Type B pancreatic cell (in vitro differentiated cells): ENCODE measurements around the gene TUBG2. TPM values are rescaled to one million over a fixed set of nuclear protein-coding genes. Genes with fewer than 3 reads are reported as not detected.

ENCODE experiments used
- DNase-seq: peaks from one replicate; pipeline ENCODE4 v3.0.0; 2021; ENCODE audit warnings: mixed read lengths; ENCODE audit not compliant: unreplicated experiment; ENCODE audit errors: extremely low spot score
- H3K27ac Mint-ChIP-seq: 2 replicates; pipeline ENCODE4 v1.8.0; 2021; ENCODE audit warnings: mild to moderate bottlenecking, mixed read lengths
- H3K27me3 Mint-ChIP-seq: 2 replicates; pipeline ENCODE4 v1.8.0; 2021; ENCODE audit warnings: mixed read lengths
- H3K36me3 Mint-ChIP-seq: 2 replicates; pipeline ENCODE4 v1.8.0; 2021; ENCODE audit warnings: mixed read lengths
- H3K4me1 Mint-ChIP-seq: one replicate; pipeline ENCODE4 v1.8.0; 2021; ENCODE audit warnings: mixed read lengths; ENCODE audit not compliant: unreplicated experiment
- H3K4me3 Mint-ChIP-seq: 2 replicates; pipeline ENCODE4 v1.8.0; 2021; ENCODE audit warnings: mild to moderate bottlenecking, mixed read lengths
- H3K9me3 Mint-ChIP-seq: 2 replicates; pipeline ENCODE4 v1.8.0; 2021; ENCODE audit warnings: mixed read lengths
- total RNA-seq: library from RNA; stranded (reverse); gene quantifications from 2 replicates; pipeline ENCODE4 v1.2.1, GENCODE V29; 2021; ENCODE audit warnings: low replicate concordance
- TF ChIP-seq, protein P1 (sequence below): fragments of 200-600 bp; sonication (generic); conservative IDR thresholded peaks from 2 replicates; pipeline ENCODE4 v1.5.0; 2021; ENCODE audit warnings: antibody characterized with exemption, mild to moderate bottlenecking

The TUBG2 gene
- total RNA-seq, 1 donor from 2014 or later = 24.4 TPM

DNA sequence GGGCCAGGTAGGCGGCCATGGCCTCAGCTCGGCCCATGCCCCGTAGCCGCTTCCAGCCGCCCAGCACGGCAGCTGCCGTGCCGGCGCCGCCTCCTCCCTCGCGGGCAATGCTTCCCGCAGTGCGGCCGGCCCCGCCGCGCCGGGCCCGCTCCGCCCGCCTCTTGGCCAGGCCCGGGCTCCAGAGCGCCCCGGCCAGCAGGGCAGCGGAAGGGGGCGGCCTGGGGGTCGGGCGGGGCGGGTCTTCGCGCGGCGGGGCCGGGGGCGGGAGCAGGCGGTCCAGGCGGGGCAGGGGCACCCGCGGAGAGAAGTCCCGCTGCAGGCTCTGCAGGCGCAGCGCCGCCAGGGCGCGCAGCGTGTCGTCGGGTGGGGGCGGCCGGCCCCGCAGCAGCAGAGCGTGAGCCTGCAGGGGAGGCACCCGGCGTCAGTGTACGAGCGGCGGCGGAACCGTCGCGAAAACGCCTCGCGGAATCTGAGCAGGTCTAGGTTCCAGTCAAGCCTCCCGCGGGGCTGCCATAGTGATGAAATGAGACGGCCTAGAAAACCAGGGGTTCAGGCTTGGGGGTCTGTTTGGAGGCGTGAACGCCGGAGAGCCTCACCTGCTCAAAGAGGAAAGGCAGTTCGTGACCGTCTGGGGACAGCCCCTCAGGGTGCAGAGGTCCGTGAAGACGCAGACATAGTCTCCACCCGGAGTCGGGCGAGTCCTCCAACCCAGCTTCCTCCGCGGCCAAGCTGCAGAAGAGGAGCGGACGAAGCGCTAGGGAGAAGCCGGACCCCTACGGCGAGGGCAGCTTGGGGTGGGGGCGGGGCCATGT lies 11.1 kb downstream of the TUBG2 start:
- Mint-ChIP-seq H3K27me3 (peaks cover 3% of the 10 kb centered on the region), H3K27ac (no peak overlapping the region), H3K36me3 (peaks cover 20% of the 10 kb centered on the region), H3K9me3 (no peaks in the 10 kb centered on the region), H3K4me3 (no peak overlapping the region), H3K4me1 (peaks cover 25% of the 10 kb centered on the region)
- TF ChIP-seq, protein P1, sequence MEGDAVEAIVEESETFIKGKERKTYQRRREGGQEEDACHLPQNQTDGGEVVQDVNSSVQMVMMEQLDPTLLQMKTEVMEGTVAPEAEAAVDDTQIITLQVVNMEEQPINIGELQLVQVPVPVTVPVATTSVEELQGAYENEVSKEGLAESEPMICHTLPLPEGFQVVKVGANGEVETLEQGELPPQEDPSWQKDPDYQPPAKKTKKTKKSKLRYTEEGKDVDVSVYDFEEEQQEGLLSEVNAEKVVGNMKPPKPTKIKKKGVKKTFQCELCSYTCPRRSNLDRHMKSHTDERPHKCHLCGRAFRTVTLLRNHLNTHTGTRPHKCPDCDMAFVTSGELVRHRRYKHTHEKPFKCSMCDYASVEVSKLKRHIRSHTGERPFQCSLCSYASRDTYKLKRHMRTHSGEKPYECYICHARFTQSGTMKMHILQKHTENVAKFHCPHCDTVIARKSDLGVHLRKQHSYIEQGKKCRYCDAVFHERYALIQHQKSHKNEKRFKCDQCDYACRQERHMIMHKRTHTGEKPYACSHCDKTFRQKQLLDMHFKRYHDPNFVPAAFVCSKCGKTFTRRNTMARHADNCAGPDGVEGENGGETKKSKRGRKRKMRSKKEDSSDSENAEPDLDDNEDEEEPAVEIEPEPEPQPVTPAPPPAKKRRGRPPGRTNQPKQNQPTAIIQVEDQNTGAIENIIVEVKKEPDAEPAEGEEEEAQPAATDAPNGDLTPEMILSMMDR = peak; percentile 23
- no peak for DNase-seq

DNA sequence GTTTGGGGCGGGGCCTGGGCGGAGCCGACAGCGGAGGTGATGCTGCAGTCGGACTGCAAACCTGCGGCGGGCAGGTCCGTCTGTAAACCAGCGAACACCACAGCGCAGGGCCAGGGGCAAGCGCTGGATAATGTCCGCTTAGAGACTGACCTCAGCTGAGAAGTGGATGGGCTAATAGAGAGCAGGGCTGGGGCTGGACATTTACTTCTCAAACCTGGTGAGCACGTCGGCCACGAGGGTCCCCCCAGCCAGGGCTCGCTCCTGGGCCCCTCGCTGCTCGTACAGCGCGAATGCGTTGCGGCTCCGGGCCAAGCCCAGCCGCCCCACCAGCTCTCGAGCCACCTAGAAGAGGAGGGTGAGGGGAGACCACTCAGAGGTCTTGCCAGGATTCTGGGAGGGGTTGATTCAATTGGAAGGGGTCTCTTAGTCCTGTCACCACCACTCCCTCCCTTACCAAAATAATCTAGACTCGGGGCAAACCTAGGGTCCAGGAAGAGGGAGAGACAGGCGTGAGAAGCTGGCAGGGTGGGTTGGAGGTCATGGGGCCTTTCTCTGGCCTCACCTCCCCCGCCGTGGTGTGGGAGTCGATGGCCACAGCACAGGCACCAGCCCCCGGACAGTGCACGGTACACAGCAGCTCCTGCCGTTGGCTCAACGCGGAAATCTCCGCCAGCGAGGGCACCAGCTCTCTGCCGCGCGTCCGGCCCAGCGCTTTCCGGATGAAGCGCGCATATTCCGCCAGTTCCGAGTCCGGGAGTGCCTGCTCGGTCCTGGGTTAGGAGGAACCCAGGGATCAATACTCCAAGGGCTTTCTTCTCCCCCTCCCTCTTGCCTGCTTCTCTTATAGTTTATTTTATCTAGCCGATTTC lies 11.9 kb downstream of the TUBG2 start:
- DNase-seq = no peak
- TF ChIP-seq, protein P1 = no peak
- H3K36me3 Mint-ChIP-seq = peaks cover 16% of the 10 kb centered on the region
- H3K27ac Mint-ChIP-seq = peak overlapping the region; percentile 69
- H3K9me3 Mint-ChIP-seq = no peaks in the 10 kb centered on the region
- peaks cover 25% of the 10 kb centered on the region for H3K4me1 Mint-ChIP-seq
- H3K27me3 Mint-ChIP-seq = peaks cover 3% of the 10 kb centered on the region
- peak overlapping the region; percentile 73 for H3K4me3 Mint-ChIP-seq

DNA sequence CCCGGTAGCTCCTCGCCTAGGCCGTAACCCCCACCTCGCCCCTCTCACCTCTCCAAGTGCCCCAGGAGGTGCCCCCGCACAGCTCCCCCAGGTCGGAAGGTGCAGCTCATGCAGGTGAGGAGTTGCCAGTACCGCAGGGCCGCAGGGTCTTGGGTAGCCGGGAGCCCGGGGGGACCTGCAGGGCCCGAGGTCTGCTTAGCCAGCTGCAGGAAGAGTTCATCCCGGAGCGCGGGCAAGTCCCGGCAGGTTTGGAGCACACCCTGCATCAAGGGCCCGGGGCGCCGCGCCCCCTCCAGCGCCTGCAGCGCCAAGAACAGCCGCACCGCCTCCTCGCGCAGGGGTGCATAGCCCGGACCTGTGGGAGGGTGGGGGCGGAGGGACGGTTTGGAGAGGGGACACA lies 13.0 kb downstream of the TUBG2 start:
- TF ChIP-seq, protein P1 = no peak
- Mint-ChIP-seq H3K27ac (peak overlapping the region; percentile 69), H3K4me1 (peaks cover 25% of the 10 kb centered on the region), H3K4me3 (peak overlapping the region; percentile 73), H3K9me3 (no peaks in the 10 kb centered on the region), H3K36me3 (peaks cover 13% of the 10 kb centered on the region), H3K27me3 (peaks cover 3% of the 10 kb centered on the region)
- no peak for DNase-seq

DNA sequence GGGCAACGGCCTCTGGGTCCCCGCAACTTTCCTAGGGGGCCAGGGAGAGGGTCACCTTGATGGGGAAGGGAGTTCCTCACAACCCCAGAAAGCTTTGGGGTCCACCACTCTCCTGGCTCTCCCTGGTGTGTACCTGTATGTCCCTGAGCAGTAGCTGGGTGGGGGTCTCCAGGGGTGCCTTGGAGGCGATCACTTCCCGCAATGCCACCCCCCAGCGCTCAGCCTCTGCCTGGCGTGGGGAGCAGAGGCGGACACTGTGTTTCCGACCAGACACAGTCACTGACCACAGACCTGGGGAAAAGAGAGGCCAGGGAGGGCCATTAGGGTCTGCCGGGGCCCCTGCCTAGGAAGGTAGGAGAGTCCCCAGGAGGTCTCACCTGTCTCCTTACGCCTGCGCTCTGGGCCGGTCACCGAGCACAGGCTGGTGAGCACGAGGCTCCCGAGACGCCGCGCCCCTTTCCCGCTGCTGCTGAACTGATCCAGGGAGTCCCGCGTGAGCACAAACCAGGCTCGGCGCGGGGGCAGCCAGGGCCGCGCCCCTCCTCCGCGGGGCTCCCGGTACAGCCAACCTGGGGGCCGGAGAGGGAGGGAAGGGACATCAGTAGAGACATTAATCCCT lies 14.3 kb downstream of the TUBG2 start:
- Mint-ChIP-seq H3K36me3 (peaks cover 13% of the 10 kb centered on the region), H3K27ac (no peak overlapping the region), H3K4me3 (no peak overlapping the region), H3K4me1 (peaks cover 28% of the 10 kb centered on the region), H3K9me3 (no peaks in the 10 kb centered on the region), H3K27me3 (peaks cover 3% of the 10 kb centered on the region)
- DNase-seq = no peak
- TF ChIP-seq, protein P1 = no peak

DNA sequence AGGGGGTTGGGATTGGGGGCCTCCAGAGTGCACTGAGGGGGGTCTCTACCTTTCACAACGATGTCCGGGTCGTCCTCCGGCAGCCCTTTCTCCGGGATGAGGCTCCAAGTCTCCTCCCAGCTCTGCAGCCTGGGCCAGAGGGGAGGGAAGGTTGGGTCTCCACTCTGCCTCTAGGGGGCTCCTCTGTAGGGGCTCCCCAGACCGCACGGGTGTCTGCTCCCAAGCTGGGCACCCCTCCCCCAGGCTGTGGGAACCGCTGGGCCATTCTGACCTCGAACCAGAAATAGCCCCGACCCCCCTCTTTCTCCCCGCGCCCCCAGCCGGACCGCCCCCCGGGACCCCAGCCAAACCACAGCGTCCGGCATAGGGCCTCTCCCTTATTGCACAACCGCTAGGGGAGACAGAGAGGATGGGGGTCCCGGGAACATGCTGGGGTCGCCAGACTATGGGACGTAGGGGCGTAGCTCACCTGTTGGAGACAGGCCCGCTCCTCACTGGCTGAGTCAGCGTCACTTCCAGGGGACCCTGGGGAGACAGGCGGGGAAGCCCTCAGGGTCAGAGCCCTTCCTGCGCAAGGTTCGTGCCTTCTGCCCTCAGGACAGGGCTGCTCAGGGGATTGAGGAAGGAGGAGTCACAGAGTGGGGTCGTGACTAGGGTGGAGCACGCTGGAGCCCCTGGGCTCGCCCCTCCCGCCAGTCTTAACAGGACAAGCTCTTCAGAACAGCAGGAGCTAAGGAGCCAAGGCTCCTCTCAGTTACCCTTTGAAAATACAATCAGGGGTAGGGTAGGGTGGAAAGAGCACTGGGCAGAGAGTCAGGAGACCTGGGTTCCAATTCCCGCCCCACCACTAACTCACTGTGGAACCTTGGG lies 15.0 kb downstream of the TUBG2 start:
- no peak for DNase-seq
- Mint-ChIP-seq H3K27me3 (peaks cover 3% of the 10 kb centered on the region), H3K9me3 (no peaks in the 10 kb centered on the region), H3K4me3 (peak overlapping the region; percentile 86), H3K36me3 (peaks cover 10% of the 10 kb centered on the region), H3K4me1 (peaks cover 26% of the 10 kb centered on the region), H3K27ac (peak overlapping the region; percentile 84)
- TF ChIP-seq, protein P1 = peak; percentile 62
